Neuron (in vitro differentiated cells): ENCODE results near the gene PLA2G5.
"Not testable (repeated sequence)": the region's sequence is repeated elsewhere in the genome, so short reads cannot be mapped to it uniquely, and the experiment has no call there.

Source experiments
- H2AFZ ChIP-seq: one replicate; pipeline ENCODE4 v1.6.1; 2013; ENCODE audit warnings: low read depth, mild to moderate bottlenecking, inconsistent platforms, low read length, moderate library complexity
- H3K27me3 ChIP-seq: one replicate; pipeline ENCODE4 v1.6.1; 2013; ENCODE audit warnings: low read length; ENCODE audit not compliant: insufficient read depth
- H3K36me3 ChIP-seq: one replicate; pipeline ENCODE4 v1.6.1; 2013; ENCODE audit warnings: low read length; ENCODE audit not compliant: insufficient read depth
- H3K4me1 ChIP-seq: one replicate; pipeline ENCODE4 v1.6.1; 2013; ENCODE audit warnings: low read length; ENCODE audit not compliant: insufficient read depth
- H3K4me3 ChIP-seq: 2 replicates; pipeline ENCODE4 v1.5.1; 2013; ENCODE audit warnings: mild to moderate bottlenecking, low read length, moderate library complexity
- H3K9me3 ChIP-seq: one replicate; pipeline ENCODE4 v1.6.1; 2013; ENCODE audit warnings: low read length

Gene PLA2G5

DNA sequence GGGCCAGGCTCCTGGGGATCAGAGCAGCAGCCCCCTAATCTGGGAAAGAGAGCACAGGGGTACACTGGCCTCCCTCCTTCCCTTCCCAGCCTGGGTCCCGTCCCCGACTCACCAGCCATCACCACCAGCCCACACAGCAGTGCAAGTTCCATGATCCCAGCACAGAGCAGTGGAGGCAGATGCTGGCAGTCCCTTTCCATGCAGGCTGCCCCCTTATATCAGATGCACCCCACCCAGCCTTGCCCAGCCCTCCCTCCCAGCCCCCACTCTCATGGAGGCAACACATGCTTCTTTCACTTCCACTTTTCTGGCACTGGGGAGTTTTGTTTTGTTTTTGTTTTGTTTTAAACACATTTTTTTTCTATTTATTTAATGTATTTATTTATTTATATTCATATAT, 49.4 kb downstream of the PLA2G5 start, which contains the start of gene PLA2G2D:
TSS of gene PLA2G2D (minus strand) at position 190 of the 400 bp plus-strand sequence. CDS start at position 152, 38 bp downstream.
- Histone ChIP-seq H2AFZ (no peak within 1 kb of the TSS), H3K4me1 (peaks cover 3% of the 10 kb centered on the region), H3K36me3 (no peaks in the 10 kb centered on the region), H3K9me3 (no peaks in the 10 kb centered on the region), H3K27me3 (no peaks in the 10 kb centered on the region), H3K4me3 (no peak within 1 kb of the TSS)

GRCh38 chr1:20120796-20121195, 50.8 kb downstream of the PLA2G5 start:
- Histone ChIP-seq H2AFZ (no peak overlapping the region), H3K9me3 (no peaks in the 10 kb centered on the region), H3K4me1 (peaks cover 12% of the 10 kb centered on the region), H3K4me3 (no peak overlapping the region), H3K36me3 (no peaks in the 10 kb centered on the region), H3K27me3 (no peaks in the 10 kb centered on the region)

GRCh38 chr1:20123722-20124455, 53.9 kb downstream of the PLA2G5 start:
- Histone ChIP-seq H3K9me3 (no peaks in the 10 kb centered on the region), H3K4me1 (peaks cover 12% of the 10 kb centered on the region), H3K4me3 (no peak overlapping the region), H3K27me3 (no peaks in the 10 kb centered on the region), H3K36me3 (no peaks in the 10 kb centered on the region), H2AFZ (no peak overlapping the region)

GRCh38 chr1:20124456-20125057, 54.6 kb downstream of the PLA2G5 start:
- no peaks in the 10 kb centered on the region for H3K27me3 ChIP-seq
- H3K4me1 ChIP-seq, result peaks cover 12% of the 10 kb centered on the region
- no peaks in the 10 kb centered on the region for H3K36me3 ChIP-seq
- H3K4me3 ChIP-seq, result no peak overlapping the region
- peaks cover 2% of the 10 kb centered on the region for H3K9me3 ChIP-seq
- H2AFZ ChIP-seq, result no peak overlapping the region

- Histone ChIP-seq H3K27me3 (no peaks in the 10 kb centered on the region), H3K9me3 (peaks cover 2% of the 10 kb centered on the region), H3K4me1 (peaks cover 12% of the 10 kb centered on the region), H3K4me3 (no peak overlapping the region), H3K36me3 (no peaks in the 10 kb centered on the region), H2AFZ (no peak overlapping the region)
These were observed 55.1 kb downstream of the PLA2G5 start for GRCh38 chr1:20125100-20125499.

DNA sequence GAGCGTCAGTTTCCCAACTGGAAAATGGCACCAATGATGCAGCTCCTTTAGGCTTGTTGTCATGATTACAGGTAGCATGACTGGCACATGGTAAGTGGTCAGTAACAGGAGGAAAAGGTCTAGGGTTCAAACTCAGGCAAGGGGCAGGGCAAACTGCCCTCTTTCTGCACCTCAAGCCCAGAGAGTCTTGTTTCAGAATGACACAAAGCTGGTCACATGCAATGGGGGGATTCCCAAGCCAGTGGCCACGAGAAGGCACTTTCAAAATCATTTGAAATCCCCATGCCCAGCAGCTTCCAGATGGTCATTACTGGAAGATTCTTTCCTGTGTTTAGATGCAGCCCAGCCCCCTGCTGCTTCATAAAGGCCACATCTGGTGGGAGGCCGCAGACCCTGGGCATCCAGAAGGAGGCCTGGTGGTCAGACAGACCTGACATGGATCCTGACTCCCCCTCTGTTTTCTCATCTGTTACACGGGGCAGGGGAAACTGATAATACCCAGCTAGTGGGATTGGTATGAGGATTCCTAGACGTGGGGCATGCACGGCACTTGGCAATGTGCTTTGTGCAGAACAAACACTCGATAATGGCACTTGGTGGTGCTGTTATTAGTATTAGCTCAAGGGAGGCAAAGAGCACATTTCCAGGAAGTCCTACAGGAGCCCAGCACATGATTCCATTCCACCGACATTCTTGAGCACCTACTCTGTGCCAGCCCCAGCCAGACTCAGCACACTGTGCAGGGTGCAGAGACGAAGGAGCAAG, 56.2 kb downstream of the PLA2G5 start:
- Histone ChIP-seq H3K27me3 (no peaks in the 10 kb centered on the region), H2AFZ (no peak overlapping the region), H3K4me1 (peaks cover 12% of the 10 kb centered on the region), H3K36me3 (no peaks in the 10 kb centered on the region), H3K4me3 (no peak overlapping the region), H3K9me3 (peaks cover 2% of the 10 kb centered on the region)

DNA sequence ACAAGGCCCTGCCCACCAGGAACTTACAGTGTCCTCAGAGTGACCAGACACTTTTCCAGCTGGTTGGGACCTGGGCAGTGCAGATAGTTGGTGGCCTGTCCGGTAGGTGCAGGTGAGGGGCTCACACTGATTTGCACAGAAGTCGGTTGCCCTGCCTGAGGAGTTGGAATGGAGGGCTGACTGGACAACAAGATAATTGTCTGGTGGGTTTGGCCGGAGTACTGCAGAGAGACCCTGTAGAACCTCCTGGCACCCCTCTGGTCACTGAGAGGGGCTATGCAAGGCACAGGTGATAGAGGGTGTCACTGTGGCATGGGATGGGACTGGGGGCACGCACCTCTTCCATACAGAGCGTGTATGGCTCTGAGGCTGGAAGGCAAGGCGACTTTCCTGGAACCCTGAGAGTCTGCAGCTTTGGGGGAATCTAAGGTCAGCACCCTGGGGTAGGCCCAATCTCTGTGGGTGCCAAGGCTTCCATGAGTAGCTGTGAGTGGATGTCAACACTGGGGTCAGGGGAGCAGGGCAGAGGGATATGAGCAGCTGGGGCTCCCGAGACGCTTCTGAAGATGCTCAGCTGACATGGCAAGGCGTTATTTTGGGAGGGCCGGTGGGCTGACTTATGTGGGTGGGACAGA, 56.9 kb downstream of the PLA2G5 start:
- H3K27me3 ChIP-seq, result no peaks in the 10 kb centered on the region
- H3K4me3 ChIP-seq, result no peak overlapping the region
- no peak overlapping the region for H2AFZ ChIP-seq
- H3K36me3 ChIP-seq, result no peaks in the 10 kb centered on the region
- peaks cover 12% of the 10 kb centered on the region for H3K4me1 ChIP-seq
- H3K9me3 ChIP-seq, result peaks cover 2% of the 10 kb centered on the region

DNA sequence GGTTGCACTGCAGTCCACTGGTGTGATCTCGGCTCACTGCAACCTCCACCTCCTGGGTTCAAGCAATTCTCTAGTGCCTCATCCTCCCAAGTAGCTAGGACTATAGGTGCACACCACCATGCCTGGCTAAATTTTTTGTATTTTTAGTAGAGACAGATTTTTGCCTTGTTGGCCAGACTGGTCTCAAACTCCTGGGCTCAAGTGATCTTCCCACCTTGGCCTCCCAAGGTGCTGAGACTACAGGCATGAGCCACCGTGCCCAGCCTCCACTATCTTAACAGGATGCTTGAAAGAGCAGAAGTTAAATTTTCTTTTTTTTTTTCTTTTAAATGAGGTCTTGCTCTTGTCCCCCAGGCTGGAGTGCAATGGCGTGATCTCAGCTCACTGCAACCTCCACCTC, 60.5 kb downstream of the PLA2G5 start:
- not testable (repeated sequence) for H3K27me3 ChIP-seq, H2AFZ ChIP-seq, H3K36me3 ChIP-seq, H3K9me3 ChIP-seq, H3K4me3 ChIP-seq, H3K4me1 ChIP-seq

DNA sequence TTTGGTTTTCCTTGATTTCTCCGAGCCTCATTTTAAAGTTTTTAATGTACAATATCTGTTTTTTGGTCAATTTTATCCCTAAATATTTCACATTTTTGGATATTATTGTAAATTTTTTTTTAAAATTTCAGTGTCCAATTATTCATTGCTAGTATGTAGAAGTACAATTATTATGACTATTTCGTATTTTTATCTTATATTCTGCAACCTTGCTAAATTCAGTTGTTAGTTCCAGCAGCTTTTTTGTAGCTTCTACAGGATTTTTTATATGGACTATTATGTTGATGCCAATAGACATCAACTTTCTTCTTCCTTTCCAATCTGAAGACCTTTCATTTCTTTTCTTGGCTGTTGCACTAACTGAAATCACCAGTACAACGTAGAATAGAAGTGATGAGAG, 65.0 kb downstream of the PLA2G5 start:
- Histone ChIP-seq H3K36me3 (no peaks in the 10 kb centered on the region), H3K9me3 (no peaks in the 10 kb centered on the region), H3K27me3 (no peaks in the 10 kb centered on the region), H3K4me1 (no peaks in the 10 kb centered on the region), H3K4me3 (no peak overlapping the region), H2AFZ (no peak overlapping the region)

GRCh38 chr1:20136249-20136648, 66.3 kb downstream of the PLA2G5 start:
- Histone ChIP-seq H3K9me3 (no peaks in the 10 kb centered on the region), H3K4me1 (no peaks in the 10 kb centered on the region), H3K27me3 (no peaks in the 10 kb centered on the region), H3K4me3 (no peak overlapping the region), H2AFZ (no peak overlapping the region), H3K36me3 (no peaks in the 10 kb centered on the region)

GRCh38 chr1:20137055-20137454, 67.1 kb downstream of the PLA2G5 start:
- no peaks in the 10 kb centered on the region for H3K36me3 ChIP-seq

GRCh38 chr1:20137604-20138003, 67.6 kb downstream of the PLA2G5 start:
- Histone ChIP-seq H3K9me3 (no peaks in the 10 kb centered on the region), H3K27me3 (no peaks in the 10 kb centered on the region), H3K4me3 (no peak overlapping the region), H3K4me1 (no peaks in the 10 kb centered on the region), H3K36me3 (no peaks in the 10 kb centered on the region), H2AFZ (no peak overlapping the region)

More at GRCh38 chr1:20137055-20137454, 67.1 kb downstream of the PLA2G5 start:
- H3K4me1 ChIP-seq, result no peaks in the 10 kb centered on the region
- no peaks in the 10 kb centered on the region for H3K9me3 ChIP-seq
- H3K4me3 ChIP-seq, result no peak overlapping the region
- H2AFZ ChIP-seq, result no peak overlapping the region
- no peaks in the 10 kb centered on the region for H3K27me3 ChIP-seq

- no peak overlapping the region for H2AFZ ChIP-seq
- H3K27me3 ChIP-seq, result no peaks in the 10 kb centered on the region
- H3K4me3 ChIP-seq, result no peak overlapping the region
- no peaks in the 10 kb centered on the region for H3K4me1 ChIP-seq
- no peaks in the 10 kb centered on the region for H3K36me3 ChIP-seq
- no peaks in the 10 kb centered on the region for H3K9me3 ChIP-seq
These were observed 68.4 kb downstream of the PLA2G5 start for GRCh38 chr1:20138346-20138745.
